ENCODE measurements around the gene ADGRL3.
"Not testable (repeated sequence)": the region's sequence is repeated elsewhere in the genome, so short reads cannot be mapped to it uniquely, and the experiment has no call there.

Gene ADGRL3

GRCh38 chr4:61493470-61493869 lies 293.3 kb downstream of the ADGRL3 start:
- DNase-seq (ENCODE audit: low read depth): no peak

GRCh38 chr4:61500883-61501282 lies 300.8 kb downstream of the ADGRL3 start:
- DNase-seq (ENCODE audit: low read depth): no peak

GRCh38 chr4:61501812-61502211 lies 301.7 kb downstream of the ADGRL3 start:
- DNase-seq (ENCODE audit: low read depth): no peak

DNA sequence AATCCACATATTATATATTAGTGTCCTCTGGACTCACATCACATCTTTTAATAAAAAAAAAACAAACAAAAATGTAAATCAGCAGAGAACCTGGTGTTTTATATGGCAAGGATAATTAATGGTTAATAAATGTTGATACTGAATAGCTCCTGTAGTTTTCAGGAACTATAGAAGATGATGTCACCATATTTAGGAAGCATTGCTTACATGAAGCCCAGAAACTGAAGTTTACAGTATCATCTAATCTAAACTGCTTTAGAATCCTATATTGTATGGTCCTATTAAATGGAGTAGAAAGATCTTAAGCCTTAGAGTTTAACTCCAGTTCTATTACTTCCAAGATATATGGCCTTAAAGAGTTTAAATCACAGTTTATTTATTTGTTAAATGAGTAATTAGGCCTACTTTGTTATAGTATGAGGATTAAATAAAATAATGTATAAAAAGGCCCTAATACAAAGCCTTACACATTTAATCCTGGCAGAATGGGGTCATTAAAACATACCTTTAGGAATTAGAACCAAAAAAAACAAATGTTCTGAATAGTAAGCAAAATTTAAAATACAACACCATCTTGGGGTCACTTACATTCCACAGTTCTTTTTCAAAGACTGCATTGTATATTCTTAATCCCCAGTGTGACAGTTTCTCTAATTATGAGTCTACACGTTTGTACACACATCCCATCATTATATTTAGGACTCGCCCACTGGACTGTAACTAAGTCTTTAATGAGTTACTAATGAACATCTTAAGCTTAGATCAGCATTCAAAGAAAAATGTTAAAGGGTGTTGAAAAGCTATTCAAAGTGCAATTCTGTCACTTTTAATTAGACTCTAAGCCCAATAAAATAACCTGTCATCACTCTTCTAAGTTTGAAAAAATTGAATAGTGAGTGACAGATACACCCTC lies 305.9 kb downstream of the ADGRL3 start:
- DNase-seq (ENCODE audit: low read depth): no peak

DNA sequence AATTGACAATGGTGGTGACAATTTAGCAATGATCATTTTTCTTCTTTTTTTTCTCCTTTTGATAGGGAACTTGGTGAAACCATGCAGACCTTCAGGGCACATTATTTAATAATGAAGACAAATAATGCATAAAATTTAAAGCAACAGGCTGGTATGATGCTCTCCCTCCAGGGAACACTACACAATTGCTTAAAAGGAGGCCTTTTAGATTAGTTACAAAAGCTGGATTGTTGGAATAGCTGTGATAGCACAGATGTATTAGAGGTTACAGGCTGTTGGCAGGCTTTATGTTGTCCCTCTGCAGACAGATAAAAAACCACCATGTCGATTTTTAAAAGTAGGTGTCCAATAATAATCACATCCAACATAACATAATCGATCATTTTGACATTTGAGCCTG lies 307.0 kb downstream of the ADGRL3 start:
- DNase-seq (ENCODE audit: low read depth): no peak

- not testable (repeated sequence) for DNase-seq (ENCODE audit: low read depth)
Observed at GRCh38 chr4:61509721-61510241, 309.7 kb downstream of the ADGRL3 start.

DNA sequence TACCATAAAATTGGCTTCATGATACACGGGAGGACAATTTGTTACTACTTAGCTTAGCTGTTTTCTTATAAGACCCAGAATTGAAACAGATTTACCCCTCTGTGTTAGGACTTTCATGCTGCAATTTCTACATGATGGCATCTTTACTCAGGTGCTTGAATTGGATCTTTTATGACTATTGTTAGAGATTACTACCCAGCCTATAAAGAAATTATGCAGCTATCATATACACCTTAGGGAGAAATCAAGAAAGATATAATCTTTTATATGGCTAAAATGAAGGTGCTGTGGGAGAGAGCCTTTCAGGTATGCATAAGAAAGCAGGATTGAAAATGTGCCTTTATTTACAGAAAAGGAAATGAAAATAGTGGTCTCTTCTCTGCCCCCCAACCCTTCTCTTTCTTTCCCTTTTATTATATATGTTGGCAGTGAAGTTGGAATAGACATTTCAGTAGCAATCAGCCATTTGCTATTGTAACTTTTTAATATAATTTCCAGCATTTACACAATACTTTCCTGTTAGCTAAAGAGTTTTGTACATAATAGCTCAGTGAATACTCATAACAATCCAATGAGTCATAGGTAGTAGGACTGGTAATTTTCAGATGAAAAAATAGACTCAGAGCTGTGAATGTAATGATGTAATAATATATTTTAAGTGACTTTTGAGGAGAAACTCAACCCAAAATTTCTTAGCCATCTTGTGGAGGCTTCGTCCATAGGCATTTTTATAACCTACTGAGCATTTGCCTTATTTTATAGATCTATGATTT lies 311.8 kb downstream of the ADGRL3 start:
- no peak for DNase-seq (ENCODE audit: low read depth)

DNA sequence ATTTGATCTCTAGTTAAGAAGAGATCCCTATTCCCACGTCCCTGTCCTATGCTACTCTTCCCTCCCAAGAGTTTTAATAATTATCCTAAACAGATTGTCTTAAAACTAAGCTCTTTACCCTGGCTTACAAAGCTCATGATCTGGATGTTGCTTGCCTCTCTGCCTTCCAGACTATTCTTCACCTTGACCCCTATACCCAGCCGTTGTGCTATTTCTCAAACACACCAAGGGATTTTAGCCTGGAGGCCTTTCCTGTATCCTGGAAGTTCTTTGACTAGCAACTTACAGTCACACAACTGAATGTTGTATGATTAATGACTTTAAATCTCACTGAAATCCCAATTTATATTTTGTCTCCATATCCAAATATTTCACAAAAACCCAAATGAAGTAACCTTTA lies 314.9 kb downstream of the ADGRL3 start:
- no peak for DNase-seq (ENCODE audit: low read depth)

- no peak for DNase-seq (ENCODE audit: low read depth)
Observed at GRCh38 chr4:61517144-61517543, 317.0 kb downstream of the ADGRL3 start.

DNA sequence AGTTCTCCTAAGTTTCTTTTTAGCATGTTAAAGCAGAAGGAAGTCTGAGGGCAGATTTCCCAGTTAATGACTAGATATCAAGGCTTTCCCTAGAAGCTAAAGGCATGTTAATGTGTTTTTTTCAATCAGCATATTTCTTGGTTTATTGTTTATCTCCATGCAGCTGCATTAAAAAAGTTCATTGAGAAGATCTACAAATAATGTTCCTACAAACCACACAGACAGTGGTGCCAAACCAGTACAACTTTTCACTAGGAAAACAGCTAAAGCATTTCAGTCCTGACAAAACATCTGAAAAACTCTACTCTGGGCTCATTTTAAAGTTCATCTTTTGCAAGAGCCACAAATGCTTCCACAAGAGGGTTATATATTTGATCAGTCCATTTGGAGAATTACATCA lies 320.0 kb downstream of the ADGRL3 start:
- no peak for DNase-seq (ENCODE audit: low read depth)

DNA sequence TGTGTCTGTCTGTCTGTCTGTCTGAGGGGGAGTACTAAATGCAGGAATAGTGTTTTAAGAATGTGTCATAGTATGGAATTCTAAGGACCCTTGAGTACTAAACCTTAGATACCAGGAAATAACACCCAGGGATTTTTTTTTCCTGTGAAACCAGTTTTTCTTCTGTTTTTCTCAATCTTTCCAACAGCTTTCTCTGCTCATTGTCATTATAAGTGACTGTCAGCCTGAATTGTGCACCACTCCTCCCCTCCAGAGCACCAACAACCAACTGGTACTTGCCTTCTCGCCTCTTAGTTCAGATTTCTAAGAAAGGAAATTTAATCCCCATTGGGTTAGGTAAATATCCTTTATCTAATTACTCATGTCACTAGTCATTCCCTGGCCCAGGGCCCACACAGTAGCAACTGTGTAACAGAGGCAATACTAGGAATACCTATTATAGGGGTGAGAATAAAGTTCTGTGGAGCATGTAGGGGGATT lies 320.6 kb downstream of the ADGRL3 start:
- no peak for DNase-seq (ENCODE audit: low read depth)

DNA sequence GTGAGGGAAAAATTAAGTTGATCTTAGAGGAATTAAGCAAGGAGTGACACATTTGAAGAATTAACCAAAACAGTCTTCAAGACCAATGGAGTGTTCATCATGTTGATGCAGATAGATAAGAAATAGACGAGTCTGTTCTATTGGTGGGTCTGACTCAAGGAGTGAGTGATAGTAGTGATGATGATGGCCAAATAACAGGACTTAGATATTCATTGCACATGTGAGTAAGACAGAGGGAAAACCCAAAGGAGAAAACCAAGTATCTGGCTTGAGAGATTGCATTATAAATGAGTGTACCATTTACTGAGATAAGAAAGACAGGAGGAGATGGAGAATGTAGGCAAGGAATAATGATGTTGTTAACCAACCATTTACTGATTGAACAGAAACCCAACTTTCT lies 321.3 kb downstream of the ADGRL3 start:
- DNase-seq (ENCODE audit: low read depth): no peak

GRCh38 chr4:61522312-61522711 lies 322.2 kb downstream of the ADGRL3 start:
- no peak for DNase-seq (ENCODE audit: low read depth)

GRCh38 chr4:61527888-61528287 lies 327.8 kb downstream of the ADGRL3 start:
- no peak for DNase-seq (ENCODE audit: low read depth)

DNA sequence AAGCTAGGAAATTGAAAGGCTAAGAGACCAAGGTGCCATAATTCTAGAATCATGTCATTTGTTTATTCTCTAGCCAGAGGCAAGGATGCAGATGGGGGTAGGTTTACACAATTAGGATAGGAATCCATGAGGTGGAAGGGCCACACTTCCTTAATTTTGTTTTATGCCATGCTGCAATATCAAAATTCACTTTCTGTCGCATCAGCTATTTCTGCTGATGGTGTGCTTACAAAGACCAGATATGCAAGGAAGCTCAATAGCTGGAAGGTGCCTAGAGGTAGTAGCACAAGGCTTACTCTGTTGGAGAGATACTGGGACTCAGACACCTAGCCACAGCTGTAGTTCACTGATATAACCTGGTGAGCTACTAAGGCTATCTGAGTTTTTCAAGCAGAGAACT lies 328.5 kb downstream of the ADGRL3 start:
- DNase-seq (ENCODE audit: low read depth): no peak

GRCh38 chr4:61531188-61531587 lies 331.1 kb downstream of the ADGRL3 start:
- no peak for DNase-seq (ENCODE audit: low read depth)

DNA sequence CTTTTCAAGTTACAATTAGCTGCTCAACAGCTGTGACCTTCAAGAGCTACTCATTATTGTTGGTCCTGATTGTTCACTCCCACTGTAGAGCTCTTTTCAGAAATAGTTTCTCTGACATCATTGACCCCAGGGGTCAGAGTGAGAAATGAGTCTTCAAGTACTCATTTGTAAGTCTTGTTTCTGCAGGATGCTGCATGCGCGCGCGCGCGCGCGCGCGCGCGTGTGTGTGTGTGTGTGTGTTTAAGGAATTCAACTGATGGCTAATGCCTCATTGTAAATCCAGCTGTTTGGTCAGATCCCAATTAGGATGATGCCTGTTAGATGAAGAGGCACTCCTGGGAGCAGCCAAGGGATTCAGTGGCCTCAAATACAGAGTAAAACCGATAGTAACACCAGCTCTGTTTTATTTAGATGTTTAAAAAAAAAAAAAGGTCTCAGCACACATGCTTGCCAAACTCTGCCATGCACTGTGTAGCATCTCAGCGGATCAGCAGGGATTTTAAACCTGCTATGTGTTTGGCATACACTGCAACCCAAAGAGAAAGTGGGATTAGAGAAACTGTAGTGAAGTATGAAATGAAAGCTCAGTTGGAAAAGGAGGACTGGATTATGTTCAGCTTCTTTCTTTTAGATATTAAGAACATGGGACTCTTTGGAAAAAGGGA lies 332.3 kb downstream of the ADGRL3 start:
- DNase-seq (ENCODE audit: low read depth): no peak

GRCh38 chr4:61533140-61533539 lies 333.0 kb downstream of the ADGRL3 start:
- DNase-seq (ENCODE audit: low read depth): no peak

GRCh38 chr4:61540944-61541343 lies 340.8 kb downstream of the ADGRL3 start:
- no peak for DNase-seq (ENCODE audit: low read depth)

GRCh38 chr4:61541459-61541858 lies 341.3 kb downstream of the ADGRL3 start:
- DNase-seq (ENCODE audit: low read depth): no peak

DNA sequence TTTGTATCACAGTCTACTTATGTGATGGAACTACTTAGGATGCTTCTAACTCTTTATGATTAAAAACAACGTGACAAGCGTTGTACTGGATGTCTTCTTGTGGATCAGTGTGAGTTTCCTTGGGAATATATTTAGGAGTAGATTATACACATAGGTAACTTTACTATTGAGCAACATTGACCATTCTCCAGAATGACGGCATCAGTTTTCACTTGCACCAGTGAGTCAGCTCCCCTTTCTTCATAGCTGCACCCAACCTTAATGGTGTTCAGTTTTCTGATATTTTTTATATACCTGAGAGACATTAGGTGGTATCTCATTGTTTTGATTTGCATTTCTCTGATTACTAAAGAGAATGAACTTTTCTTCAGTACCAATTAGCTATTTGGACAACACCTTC lies 343.9 kb downstream of the ADGRL3 start:
- no peak for DNase-seq (ENCODE audit: low read depth)

DNA sequence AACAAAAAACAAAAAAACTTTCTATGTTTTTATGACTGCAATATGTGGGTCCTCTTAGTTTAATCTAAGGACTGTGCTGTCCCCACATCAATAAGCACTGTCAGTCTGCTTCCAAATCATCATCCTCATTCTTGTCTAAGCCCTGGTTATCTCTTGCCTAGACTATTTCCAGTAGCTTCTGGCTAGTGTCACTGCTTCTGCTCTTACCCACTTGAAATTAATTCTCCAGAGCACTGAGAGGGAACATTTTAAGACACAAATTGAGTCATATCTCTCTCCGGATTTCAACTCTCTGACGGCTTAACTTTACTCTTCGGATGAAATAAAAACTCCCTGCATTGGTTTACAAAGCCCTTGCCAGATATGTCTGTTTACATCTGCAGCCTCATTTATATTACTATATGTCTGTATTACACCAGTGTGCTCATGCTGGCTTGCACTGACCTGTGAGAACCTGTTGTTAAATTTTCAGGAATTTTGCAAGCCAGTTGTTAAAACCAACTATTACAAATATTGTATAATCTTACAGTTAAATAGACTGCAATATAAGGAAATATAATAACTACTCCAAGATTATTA lies 345.9 kb downstream of the ADGRL3 start:
- DNase-seq (ENCODE audit: low read depth): no peak

All from stimulated activated CD8-positive, alpha-beta memory T cell treated with anti-CD3 and anti-CD28 coated beads, Interleukin-15, amount 100 ng/mL, for 24 hours (primary cell).